ENCODE measurements around the gene GLDN. TPM values are rescaled to one million over a fixed set of nuclear protein-coding genes. Genes with fewer than 3 reads are reported as not detected.

The GLDN gene
- polyA plus RNA-seq, 1 experiment: 0.21 TPM

DNA sequence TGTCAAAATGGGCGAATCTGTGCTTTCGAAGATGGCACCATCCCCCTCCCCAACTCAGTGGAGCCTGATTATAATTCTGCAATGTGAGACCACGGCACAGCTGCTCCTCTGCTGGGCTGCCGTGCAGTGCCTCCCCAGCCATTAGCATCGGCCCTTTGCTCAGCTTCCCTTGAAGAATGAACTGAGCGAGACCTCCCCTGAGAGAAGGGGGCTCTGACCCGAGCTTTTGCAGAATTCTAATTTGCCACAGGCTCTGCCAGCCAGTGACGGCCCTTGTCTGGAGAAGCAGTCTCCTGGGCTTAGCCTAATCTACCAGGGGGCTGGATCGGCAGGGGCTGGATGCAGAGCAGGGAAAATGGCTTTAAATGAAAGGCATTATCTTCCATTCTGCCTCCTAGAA lies 57.2 kb downstream of the GLDN start:
- no peak for DNase-seq (ENCODE audit: low read depth)
- H3K27me3 ChIP-seq (ENCODE audit: control insufficient read depth, insufficient read depth, low read length): peaks cover 8% of the 10 kb centered on the region
- no peak overlapping the region for H3K4me3 ChIP-seq (ENCODE audit: low read depth, low read length)
- ChIA-PET POLR2A (no interaction called here), CTCF (interaction anchor here (0.7 to 10.0 kb wide), 5 partner anchors 9 to 236 kb away, joined by 3 to 110 read pairs (median 9); no protein-coding TSS in a partner anchor)
- no peaks in the 10 kb centered on the region for H3K36me3 ChIP-seq (ENCODE audit: control insufficient read depth, insufficient read depth, low read length)
- no peak for TF ChIP-seq CTCF (IDR thresholded peaks at IDR 0.05; ENCODE audit: insufficient read depth, low read depth, low read length)

- H3K27me3 ChIP-seq (ENCODE audit: control insufficient read depth, insufficient read depth, low read length): peaks cover 13% of the 10 kb centered on the region
- ChIA-PET CTCF (interaction anchor here (0.7 to 10.0 kb wide), 33 partner anchors 8 to 295 kb away, joined by 3 to 110 read pairs (median 5); no protein-coding TSS in a partner anchor), POLR2A (no interaction called here)
- no peak for TF ChIP-seq CTCF (IDR thresholded peaks at IDR 0.05; ENCODE audit: insufficient read depth, low read depth, low read length)
- DNase-seq (ENCODE audit: low read depth): no peak
- H3K4me3 ChIP-seq (ENCODE audit: low read depth, low read length): no peak overlapping the region
- H3K36me3 ChIP-seq (ENCODE audit: control insufficient read depth, insufficient read depth, low read length): no peaks in the 10 kb centered on the region
Observed at GRCh38 chr15:51401051-51401780, 59.8 kb downstream of the GLDN start.

DNA sequence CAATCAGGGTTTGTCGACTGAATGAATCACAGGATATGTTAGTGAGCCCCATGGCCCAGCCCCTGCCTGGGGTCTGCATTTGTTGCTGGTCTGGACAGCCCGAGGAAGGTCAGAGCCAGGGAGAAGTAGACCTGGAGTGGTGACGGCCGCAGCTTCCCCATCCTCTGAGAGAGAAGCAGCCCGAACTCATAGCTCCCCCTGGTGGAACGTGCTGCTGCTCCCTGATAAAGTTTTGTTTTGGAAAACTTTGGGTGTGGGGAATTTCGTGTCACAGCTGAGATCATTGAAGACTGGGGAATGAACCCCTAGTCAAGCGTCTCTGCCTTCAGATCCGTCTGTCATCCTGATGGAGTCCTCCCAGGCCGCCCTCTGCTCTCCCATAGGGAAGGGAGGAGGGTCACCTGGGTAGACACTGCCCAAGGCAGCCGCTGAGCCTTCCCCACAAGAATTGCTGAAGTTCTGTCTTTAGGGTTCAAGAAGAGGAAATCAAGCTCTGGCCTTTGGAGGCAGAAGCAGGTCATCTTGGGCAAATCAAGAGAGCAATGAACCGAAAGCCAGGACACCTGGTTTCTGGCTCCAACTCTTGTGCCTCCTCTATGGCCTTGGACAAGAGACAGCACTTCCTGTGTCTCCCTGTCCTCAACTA lies 60.5 kb downstream of the GLDN start:
- POLR2A ChIA-PET: no interaction called here
- Histone ChIP-seq H3K27me3 (ENCODE audit: control insufficient read depth, insufficient read depth, low read length) (peaks cover 13% of the 10 kb centered on the region), H3K36me3 (ENCODE audit: control insufficient read depth, insufficient read depth, low read length) (no peaks in the 10 kb centered on the region), H3K4me3 (ENCODE audit: low read depth, low read length) (no peak overlapping the region)
- CTCF ChIA-PET: interaction anchor here (0.7 to 10.0 kb wide), 37 partner anchors 9 to 295 kb away, joined by 3 to 110 read pairs (median 5); no protein-coding TSS in a partner anchor
- peak; percentile 79 for TF ChIP-seq CTCF (IDR thresholded peaks at IDR 0.05; ENCODE audit: insufficient read depth, low read depth, low read length)
- DNase-seq (ENCODE audit: low read depth): no peak

DNA sequence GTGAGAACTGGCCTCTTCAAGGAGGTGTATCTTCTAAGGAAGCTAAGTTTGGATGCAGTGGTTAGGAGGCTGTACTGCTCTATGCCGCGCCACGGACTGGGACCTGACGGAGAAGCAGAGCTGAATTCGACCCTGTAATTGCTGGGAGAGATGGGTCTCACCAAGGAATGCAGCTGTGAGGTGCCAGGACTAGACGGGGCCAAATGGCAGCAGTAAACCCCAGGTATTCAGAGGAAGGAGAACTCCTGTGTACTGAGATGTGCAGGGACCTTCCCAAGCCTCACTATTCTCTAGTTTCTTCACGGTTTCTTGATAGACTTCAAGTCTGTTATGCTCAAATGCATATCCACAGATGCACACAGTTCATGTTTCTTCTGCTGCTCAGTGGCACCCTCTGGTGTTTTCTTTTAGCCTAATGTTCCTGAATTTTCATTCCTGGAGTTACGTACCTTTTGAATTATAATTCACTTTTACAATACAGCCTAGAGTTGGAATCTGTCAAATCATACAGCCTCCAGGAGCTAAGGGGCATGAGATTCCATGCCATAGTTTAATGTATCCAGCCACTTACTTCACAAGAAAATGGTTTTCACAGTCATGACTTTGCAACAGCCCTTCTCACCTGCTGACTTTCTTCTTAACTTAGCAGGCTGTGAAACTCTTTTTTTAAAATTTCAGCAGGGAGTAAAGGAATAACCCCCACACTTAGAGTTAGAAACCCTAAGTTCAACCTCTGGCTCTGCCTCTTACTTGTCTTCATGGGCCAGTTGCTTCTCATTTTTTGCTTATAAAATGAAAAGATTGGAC lies 61.8 kb downstream of the GLDN start:
- DNase-seq (ENCODE audit: low read depth): no peak

More for the DNA sequence above, 61.8 kb downstream of the GLDN start:
- no peak overlapping the region for H3K4me3 ChIP-seq (ENCODE audit: low read depth, low read length)
- no peaks in the 10 kb centered on the region for H3K36me3 ChIP-seq (ENCODE audit: control insufficient read depth, insufficient read depth, low read length)
- POLR2A ChIA-PET: no interaction called here
- H3K27me3 ChIP-seq (ENCODE audit: control insufficient read depth, insufficient read depth, low read length): peaks cover 12% of the 10 kb centered on the region
- peak; percentile 68 for TF ChIP-seq CTCF (IDR thresholded peaks at IDR 0.05; ENCODE audit: insufficient read depth, low read depth, low read length)
- CTCF ChIA-PET: interaction anchor here (0.8 to 10.0 kb wide), 30 partner anchors 8 to 412 kb away, joined by 3 to 110 read pairs (median 6); no protein-coding TSS in a partner anchor
